Natural killer cell (primary cell): ENCODE data around the gene GRID2. TPM values are rescaled to one million over a fixed set of nuclear protein-coding genes. Genes with fewer than 3 reads are reported as not detected.

Experiments
- ATAC-seq, 3 donors: fragments of 150-1000 bp in 2 of 3; fragments of 200-7000 bp in 1 of 3; cut with Tn5 transposase; 1 replicate in 1 of 3; 2 replicates in 2 of 3; pipeline ENCODE4 v1.10.0; 2021; ENCODE audit warnings: mild to moderate bottlenecking in 2 of 3, moderate library complexity in 2 of 3
- DNase-seq, 2 donors: peaks; one replicate each; pipeline versions ENCODE4 v3.0.0 to v3.0.0-alpha.2; 2013 to 2021; ENCODE audit warnings: mixed read lengths in 1 of 2
- H3K27ac ChIP-seq: one replicate; pipeline ENCODE4 v1.5.1; 2013; ENCODE audit warnings: mild to moderate bottlenecking, low read length
- H3K27me3 ChIP-seq: one replicate; pipeline ENCODE4 v1.6.1; 2013; ENCODE audit warnings: low read length; ENCODE audit not compliant: control insufficient read depth, insufficient read depth
- H3K36me3 ChIP-seq: one replicate; pipeline ENCODE4 v1.6.1; 2013; ENCODE audit warnings: low read length; ENCODE audit not compliant: control insufficient read depth, insufficient read depth
- H3K4me1 ChIP-seq: one replicate; pipeline ENCODE4 v1.6.1; 2013; ENCODE audit warnings: low read length; ENCODE audit not compliant: control insufficient read depth, insufficient read depth
- H3K4me3 ChIP-seq: one replicate; pipeline ENCODE4 v1.5.1; 2013; ENCODE audit warnings: low read length
- H3K9me3 ChIP-seq: one replicate; pipeline ENCODE4 v1.6.1; 2013; ENCODE audit warnings: low read length; ENCODE audit not compliant: control insufficient read depth, insufficient read depth
- H3K27ac Mint-ChIP-seq, 2 donors: one replicate each; pipeline ENCODE4 v1.8.0; 2022; ENCODE audit warnings: mild to moderate bottlenecking in 2 of 2, mixed read lengths in 2 of 2, moderate library complexity in 1 of 2
- H3K27me3 Mint-ChIP-seq, 2 donors: one replicate each; pipeline ENCODE4 v1.8.0; 2022; ENCODE audit warnings: low read depth in 2 of 2, mixed read lengths in 2 of 2
- H3K36me3 Mint-ChIP-seq: one replicate; pipeline ENCODE4 v1.8.0; 2022; ENCODE audit warnings: mixed read lengths
- H3K4me1 Mint-ChIP-seq, 2 donors: one replicate each; pipeline ENCODE4 v1.8.0; 2022; ENCODE audit warnings: mixed read lengths in 2 of 2
- H3K4me3 Mint-ChIP-seq: one replicate; pipeline ENCODE4 v1.8.0; 2022; ENCODE audit warnings: mild to moderate bottlenecking, moderate library complexity, mixed read lengths
- H3K9me3 Mint-ChIP-seq, 2 donors: one replicate each; pipeline ENCODE4 v1.8.0; 2022; ENCODE audit warnings: mixed read lengths in 2 of 2
- CTCF ChIP-seq: fragments of 200-600 bp; IDR thresholded peaks from one replicate; pipeline ENCODE4 v1.8.0; 2022; ENCODE audit warnings: antibody characterized with exemption
- WGBS: methylation state at CpG from one replicate; pipeline ENCODE4 v1.1.7; 2013; ENCODE audit warnings: missing lambda C conversion rate; ENCODE audit not compliant: insufficient coverage; 5-methylcytosine and 5-hydroxymethylcytosine counted together
- intact Hi-C: fragments of 100-400 bp; cut with micrococcal nuclease; formaldehyde crosslinking; loops from one replicate; pipeline ENCODE4 v1.14.2; 2022
- total RNA-seq, 4 donors: library from RNA; stranded (reverse); fragments of 120-200 nt in 1 of 4; gene quantifications; one replicate each; pipeline versions ENCODE4 v1.2.3 to v1.2.4, GENCODE V29; 2013 to 2022

The GRID2 gene
- total RNA-seq, 3 donors from 2014 or later (not counting 1 experiment from before 2014, with no cell fraction given) = not detected

DNA sequence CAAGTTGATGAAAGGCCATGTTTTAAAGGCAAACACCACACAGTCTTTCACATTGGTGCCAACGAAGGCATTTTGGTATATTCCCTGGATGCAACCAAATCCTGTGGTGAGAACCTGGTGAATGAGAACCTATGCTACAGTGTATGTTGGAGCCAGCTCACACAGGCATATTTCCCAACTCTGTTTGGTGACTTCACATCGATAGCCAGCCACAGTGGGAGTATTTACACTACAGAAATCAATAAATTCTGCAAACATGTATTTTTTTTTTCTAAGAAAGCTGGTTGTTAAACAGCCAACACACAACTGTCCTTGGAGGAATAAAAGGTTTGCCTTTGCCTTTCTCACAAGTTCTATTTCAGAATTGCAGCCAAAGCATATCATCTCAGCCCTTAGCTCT lies 691.0 kb downstream of the GRID2 start:
- Histone ChIP-seq H3K36me3 (no peaks in the 10 kb centered on the region), H3K9me3 (no peaks in the 10 kb centered on the region), H3K4me1 (no peaks in the 10 kb centered on the region), H3K4me3 (no peak overlapping the region), H3K27ac (no peak overlapping the region), H3K27me3 (no peaks in the 10 kb centered on the region)
- ATAC-seq (no peak), DNase-seq (no peak)
- H3K4me3 Mint-ChIP-seq = no peak overlapping the region
- H3K9me3 Mint-ChIP-seq = peaks cover 3 to 4% of the 10 kb centered on the region in 2 donors
- 76% methylated on average over 2 of the region's 2 CpGs for WGBS
- TF ChIP-seq CTCF = no peak
- intact Hi-C loops = no loop called here
- H3K36me3 Mint-ChIP-seq = no peaks in the 10 kb centered on the region
- no peak overlapping the region for H3K27ac Mint-ChIP-seq
- H3K4me1 Mint-ChIP-seq = no peaks in the 10 kb centered on the region
- no peaks in the 10 kb centered on the region for H3K27me3 Mint-ChIP-seq

DNA sequence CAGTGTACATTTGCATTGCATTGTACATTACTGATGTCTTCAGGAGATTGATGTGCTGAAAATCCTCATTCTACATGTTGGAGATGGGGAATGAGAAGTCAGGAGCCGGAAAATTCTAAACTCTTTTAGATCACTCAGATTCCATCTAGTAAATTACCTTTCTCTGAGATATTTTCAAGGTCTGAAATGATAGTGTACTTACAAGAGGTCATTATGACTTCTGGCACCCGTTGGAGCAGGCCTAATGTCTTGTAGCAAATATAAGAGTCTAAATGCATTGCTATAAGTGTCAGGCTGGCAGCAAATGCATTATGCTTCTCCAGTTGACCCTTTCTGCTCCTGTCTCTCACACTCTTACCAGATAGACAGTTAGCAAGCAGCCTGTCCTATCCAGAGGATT lies 692.8 kb downstream of the GRID2 start:
- intact Hi-C loops = no loop called here
- H3K36me3 Mint-ChIP-seq = no peaks in the 10 kb centered on the region
- no peak overlapping the region for H3K4me3 Mint-ChIP-seq
- Histone ChIP-seq H3K9me3 (no peaks in the 10 kb centered on the region), H3K36me3 (no peaks in the 10 kb centered on the region), H3K27ac (no peak overlapping the region), H3K4me1 (no peaks in the 10 kb centered on the region), H3K27me3 (no peaks in the 10 kb centered on the region), H3K4me3 (no peak overlapping the region)
- TF ChIP-seq CTCF = no peak
- WGBS = 92% methylated on average over 1 of the region's 2 CpGs
- H3K27ac Mint-ChIP-seq = no peak overlapping the region
- DNase-seq = no peak
- H3K9me3 Mint-ChIP-seq = peaks cover 0 to 6% of the 10 kb centered on the region in 2 donors
- no peak for ATAC-seq
- no peaks in the 10 kb centered on the region for H3K4me1 Mint-ChIP-seq
- no peaks in the 10 kb centered on the region for H3K27me3 Mint-ChIP-seq

GRCh38 chr4:93000910-93001309 lies 697.1 kb downstream of the GRID2 start:
- ATAC-seq = no peak
- no peak for DNase-seq
- Histone ChIP-seq H3K27me3 (no peaks in the 10 kb centered on the region), H3K27ac (no peak overlapping the region), H3K4me3 (no peak overlapping the region), H3K36me3 (no peaks in the 10 kb centered on the region), H3K9me3 (no peaks in the 10 kb centered on the region), H3K4me1 (no peaks in the 10 kb centered on the region)
- intact Hi-C loops = no loop called here
- H3K4me3 Mint-ChIP-seq = no peak overlapping the region
- H3K27ac Mint-ChIP-seq = no peak overlapping the region
- H3K27me3 Mint-ChIP-seq = no peaks in the 10 kb centered on the region
- peaks cover 7% of the 10 kb centered on the region for H3K36me3 Mint-ChIP-seq
- TF ChIP-seq CTCF = no peak
- no peaks in the 10 kb centered on the region for H3K4me1 Mint-ChIP-seq
- peaks cover 5 to 6% of the 10 kb centered on the region in 2 donors for H3K9me3 Mint-ChIP-seq

DNA sequence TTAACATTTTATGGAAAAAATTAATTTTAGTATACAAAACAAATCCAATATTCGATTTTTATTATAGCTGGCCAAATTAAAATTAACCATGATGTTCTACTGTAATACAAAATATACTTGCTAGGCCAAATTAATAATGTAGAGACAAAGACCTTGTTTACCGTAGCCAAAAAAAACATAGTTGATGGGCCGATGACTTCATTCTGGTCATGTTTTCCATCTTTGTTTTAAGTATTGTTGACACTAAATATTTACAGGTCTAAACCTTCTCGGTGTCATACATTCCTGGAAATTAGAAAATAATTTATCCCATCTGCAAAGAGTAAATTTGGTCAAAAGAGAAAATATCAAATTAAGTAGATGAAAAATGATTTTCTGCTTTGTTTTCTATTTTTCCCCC lies 698.5 kb downstream of the GRID2 start:
- Histone ChIP-seq H3K4me3 (no peak overlapping the region), H3K36me3 (no peaks in the 10 kb centered on the region), H3K27ac (no peak overlapping the region), H3K9me3 (no peaks in the 10 kb centered on the region), H3K27me3 (no peaks in the 10 kb centered on the region), H3K4me1 (no peaks in the 10 kb centered on the region)
- H3K27me3 Mint-ChIP-seq = no peaks in the 10 kb centered on the region
- TF ChIP-seq CTCF = no peak
- intact Hi-C loops = no loop called here
- 100% methylated on average over 1 of the region's 4 CpGs for WGBS
- H3K9me3 Mint-ChIP-seq = peaks cover 5 to 6% of the 10 kb centered on the region in 2 donors
- H3K4me1 Mint-ChIP-seq = no peaks in the 10 kb centered on the region
- no peak overlapping the region for H3K4me3 Mint-ChIP-seq
- no peak overlapping the region for H3K27ac Mint-ChIP-seq
- H3K36me3 Mint-ChIP-seq = peaks cover 7% of the 10 kb centered on the region
- no peak for DNase-seq
- no peak for ATAC-seq
